ENCODE data around the gene SCAF4.

- TF ChIP-seq CTCF (IDR thresholded peaks at IDR 0.05) = no peak
- no peak for TF ChIP-seq POLR2AphosphoS5 (IDR thresholded peaks at IDR 0.05)
Observed at GRCh38 chr21:31647650-31648049, 84.3 kb downstream of the SCAF4 start.

Measured in prostate gland (tissue), 2 donors.